Neural progenitor cell (in vitro differentiated cells): Measurements from ENCODE around the gene AGRP.

Source experiments
- CTCF ChIP-seq: fragments of 200-600 bp; sonication (generic); IDR thresholded peaks from 2 replicates; pipeline ENCODE4 v1.5.1; 2017; ENCODE audit warnings: antibody characterized with exemption, mild to moderate bottlenecking
- EZH2 ChIP-seq: fragments of 200-600 bp; sonication (generic); IDR thresholded peaks from 2 replicates; pipeline ENCODE4 v1.6.1; 2017; ENCODE audit warnings: antibody characterized with exemption, mild to moderate bottlenecking, moderate library complexity
- EZH2phosphoT487 ChIP-seq: fragments of 200-600 bp; sonication (generic); IDR thresholded peaks from 2 replicates; pipeline ENCODE4 v1.6.1; 2017; ENCODE audit warnings: antibody characterized with exemption

- TF ChIP-seq CTCF (no peak), EZH2phosphoT487 (no peak), EZH2 (no peak)
These were observed 33.6 kb downstream of the AGRP start for GRCh38 chr16:67449739-67450138.
